Activated CD8-positive, alpha-beta memory T cell treated with anti-CD3 and anti-CD28 coated beads, Interleukin-2, amount 50 U/mL, for 1 hour (primary cell): Measurements from ENCODE around the gene IQGAP2.
"Not testable (repeated sequence)": the region's sequence is repeated elsewhere in the genome, so short reads cannot be mapped to it uniquely, and the experiment has no call there.

ENCODE experiments used
- DNase-seq: peaks from one replicate; pipeline ENCODE4 v3.0.0-alpha.2; 2020; ENCODE audit errors: extremely low read depth

Gene IQGAP2

DNA sequence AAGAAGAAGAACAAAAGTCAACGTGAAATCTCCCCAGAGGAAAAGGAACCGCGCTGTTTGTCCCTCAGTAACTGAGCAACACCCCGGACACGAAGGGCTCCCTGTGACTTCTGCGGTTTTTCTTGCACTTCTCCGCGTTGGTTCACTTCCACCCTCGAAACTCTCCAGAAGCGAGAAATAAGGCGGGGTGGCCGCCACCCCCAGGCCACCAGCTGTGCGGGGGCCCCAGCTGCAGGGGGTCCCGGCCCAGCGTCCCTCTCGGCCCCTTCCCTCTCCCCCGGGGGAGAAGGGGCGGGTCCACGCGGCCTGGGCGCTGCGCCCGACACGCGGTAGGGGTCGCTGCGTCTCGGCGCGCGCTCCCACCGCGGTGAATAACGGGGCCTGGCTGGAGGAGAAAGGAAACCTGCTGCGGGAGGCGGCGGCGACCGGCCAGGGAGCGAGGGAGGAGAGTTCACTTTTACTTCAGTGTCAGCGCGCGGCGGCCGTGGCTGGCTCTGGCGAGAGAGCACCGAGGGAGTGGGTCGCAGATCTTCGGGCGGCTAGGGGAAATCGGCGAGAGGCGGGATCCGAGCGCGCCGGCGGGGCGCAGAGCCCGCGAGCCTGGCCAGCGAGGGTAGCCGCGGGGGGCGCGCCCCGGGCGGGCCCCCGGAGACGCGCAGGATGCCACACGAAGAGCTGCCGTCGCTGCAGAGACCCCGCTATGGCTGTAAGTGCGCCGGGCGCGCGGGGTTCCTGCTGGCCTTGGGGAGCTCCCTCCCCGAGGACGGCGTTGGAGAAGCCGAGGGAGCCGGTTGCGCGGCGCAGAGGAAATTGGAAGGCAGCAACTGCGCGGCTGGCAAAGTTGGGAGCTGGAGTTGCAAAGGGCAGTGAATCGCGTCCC is at the start of gene IQGAP2:
TSS of gene IQGAP2 (plus strand) at position 400 of the 880 bp plus-strand sequence. CDS start at position 661, 261 bp downstream.
- peak; percentile 65 for DNase-seq

- DNase-seq: no peak
Measured at GRCh38 chr5:76356887-76357286, 46.2 kb upstream of the IQGAP2 start.

- no peak for DNase-seq
Measured at GRCh38 chr5:76363352-76364225, 39.5 kb upstream of the IQGAP2 start.

GRCh38 chr5:76364226-76364589 is 38.9 kb upstream of the IQGAP2 start:
- no peak for DNase-seq

DNA sequence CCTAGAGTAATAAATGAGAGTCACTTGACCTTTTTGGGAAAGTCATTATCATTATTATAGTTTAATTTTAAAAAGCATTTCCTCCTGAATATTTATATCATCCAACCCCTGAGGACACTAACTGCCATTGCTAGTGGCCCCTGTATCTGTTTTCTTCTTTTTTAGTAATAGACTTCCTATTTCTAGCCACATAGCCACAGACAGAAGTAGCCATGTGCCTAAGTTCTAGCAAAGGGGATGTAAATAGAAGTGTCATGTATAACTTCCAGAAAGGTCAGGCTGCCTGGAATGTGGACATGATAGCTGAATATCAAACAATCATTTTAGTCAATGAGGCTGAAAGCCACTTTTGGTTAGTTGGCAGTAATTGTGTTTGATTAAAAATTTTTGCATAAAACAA is 37.5 kb upstream of the IQGAP2 start:
- no peak for DNase-seq

GRCh38 chr5:76366596-76366995 is 36.5 kb upstream of the IQGAP2 start:
- no peak for DNase-seq

DNA sequence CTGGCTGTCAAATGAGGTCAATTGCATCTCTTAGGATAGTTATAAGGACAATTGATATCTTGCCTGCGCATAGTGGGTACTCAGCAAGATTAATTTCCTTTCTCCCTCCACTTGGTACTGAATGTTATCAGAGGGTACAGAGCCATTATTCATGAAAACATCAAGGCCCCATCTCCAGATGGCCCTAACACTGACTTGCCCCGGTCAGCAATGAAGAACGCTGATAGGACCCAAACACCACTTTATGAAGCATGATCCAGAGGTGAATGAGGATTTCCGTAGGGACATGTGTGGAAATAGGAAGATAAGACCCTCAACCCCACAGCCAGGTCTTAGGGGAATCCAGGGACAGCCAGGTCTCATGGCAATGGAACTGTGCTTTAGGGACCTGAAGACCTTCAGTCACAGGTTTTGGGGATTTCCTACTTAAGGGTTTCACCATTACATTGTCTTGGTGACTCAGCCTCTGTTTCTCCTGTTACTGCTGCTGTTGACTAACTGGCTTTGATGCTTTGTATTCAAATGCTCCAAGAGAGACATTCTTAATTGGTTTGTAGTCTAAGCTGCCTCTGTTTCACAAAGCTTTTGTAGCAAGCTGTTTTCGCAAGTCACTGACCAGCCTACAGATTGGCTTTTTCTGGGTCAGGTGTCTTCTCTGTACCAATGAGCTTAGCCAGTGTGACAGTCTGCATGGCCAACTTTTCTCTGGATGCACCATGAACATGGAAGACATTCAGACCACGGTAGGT is 35.3 kb upstream of the IQGAP2 start:
- DNase-seq: no peak

GRCh38 chr5:76368941-76369340 is 34.1 kb upstream of the IQGAP2 start:
- no peak for DNase-seq

GRCh38 chr5:76369668-76370067 is 33.4 kb upstream of the IQGAP2 start:
- not testable (repeated sequence) for DNase-seq

GRCh38 chr5:76371960-76372322 is 31.1 kb upstream of the IQGAP2 start:
- DNase-seq: no peak

GRCh38 chr5:76372323-76373054 is 30.6 kb upstream of the IQGAP2 start:
- DNase-seq: no peak

DNA sequence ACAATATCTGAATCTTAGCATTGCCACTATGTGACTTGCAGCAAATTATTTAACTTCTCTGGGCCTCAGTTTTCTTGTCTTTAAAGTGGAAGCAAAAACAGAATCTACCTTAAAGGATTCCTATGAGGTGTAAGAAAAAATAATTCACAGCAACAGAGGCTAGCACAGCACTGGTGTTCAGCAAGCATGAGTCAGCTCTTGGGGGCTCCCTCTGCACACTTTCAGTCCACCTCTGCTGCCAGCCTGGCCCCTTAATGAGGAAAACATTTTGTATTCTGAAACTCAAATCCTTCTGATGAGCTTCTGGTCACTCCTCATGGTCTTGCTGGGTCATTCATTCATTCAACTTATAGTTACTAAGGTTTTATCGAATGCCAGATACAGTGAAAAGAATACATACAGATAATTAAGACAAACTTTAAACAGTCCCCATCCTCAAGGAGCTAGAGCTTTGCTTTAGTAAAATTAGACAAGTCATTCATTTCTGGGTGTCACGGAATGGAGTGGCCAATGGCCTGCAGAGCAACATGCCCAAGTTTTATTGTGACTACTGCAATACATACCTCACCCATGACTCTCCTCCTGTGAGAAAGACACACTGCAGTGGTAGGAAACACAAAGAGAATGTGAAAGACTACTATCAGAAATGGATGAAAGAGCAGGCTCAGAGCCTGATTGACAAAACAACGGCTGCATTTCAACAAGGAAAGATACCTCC is 26.8 kb upstream of the IQGAP2 start:
- DNase-seq: no peak

DNA sequence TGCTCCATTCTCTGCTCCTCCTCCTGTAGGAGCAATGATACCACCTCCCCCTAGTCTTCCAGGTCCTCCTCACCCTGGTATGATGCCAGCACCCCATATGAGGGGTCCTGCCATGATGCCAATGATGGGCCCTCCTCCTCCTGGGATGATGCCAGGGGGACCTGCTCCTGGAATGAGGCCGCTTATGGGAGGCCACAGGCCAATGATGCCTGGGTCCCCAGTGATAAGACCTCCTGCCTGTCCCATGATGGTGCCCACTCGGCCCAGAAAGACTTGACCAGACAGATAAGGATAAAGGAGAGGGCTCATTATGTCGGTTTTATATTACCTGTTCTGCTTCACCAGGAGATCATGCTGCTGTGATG is 26.2 kb upstream of the IQGAP2 start:
- DNase-seq: no peak

GRCh38 chr5:76378355-76378754 is 24.7 kb upstream of the IQGAP2 start:
- no peak for DNase-seq

- DNase-seq: no peak
Measured at GRCh38 chr5:76379316-76379715, 23.8 kb upstream of the IQGAP2 start.

DNA sequence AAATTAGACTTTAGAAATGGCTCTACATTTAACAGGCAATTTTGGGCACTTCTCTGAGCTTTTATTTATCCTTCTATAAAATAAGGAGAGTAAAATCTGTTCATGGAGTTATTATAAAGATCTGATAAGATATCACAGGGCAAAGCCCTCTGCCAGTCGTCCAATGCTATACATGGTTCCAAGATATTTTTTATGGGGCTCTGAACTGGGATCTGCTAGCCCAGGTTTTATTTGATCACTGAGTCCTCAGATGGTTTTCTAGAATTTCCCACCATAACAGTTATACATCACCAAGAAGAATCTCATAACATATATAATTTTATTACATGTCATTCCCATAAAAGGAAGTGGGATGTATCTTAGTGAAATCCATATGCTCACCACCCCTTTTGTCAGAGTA is 23.2 kb upstream of the IQGAP2 start:
- DNase-seq: no peak

DNA sequence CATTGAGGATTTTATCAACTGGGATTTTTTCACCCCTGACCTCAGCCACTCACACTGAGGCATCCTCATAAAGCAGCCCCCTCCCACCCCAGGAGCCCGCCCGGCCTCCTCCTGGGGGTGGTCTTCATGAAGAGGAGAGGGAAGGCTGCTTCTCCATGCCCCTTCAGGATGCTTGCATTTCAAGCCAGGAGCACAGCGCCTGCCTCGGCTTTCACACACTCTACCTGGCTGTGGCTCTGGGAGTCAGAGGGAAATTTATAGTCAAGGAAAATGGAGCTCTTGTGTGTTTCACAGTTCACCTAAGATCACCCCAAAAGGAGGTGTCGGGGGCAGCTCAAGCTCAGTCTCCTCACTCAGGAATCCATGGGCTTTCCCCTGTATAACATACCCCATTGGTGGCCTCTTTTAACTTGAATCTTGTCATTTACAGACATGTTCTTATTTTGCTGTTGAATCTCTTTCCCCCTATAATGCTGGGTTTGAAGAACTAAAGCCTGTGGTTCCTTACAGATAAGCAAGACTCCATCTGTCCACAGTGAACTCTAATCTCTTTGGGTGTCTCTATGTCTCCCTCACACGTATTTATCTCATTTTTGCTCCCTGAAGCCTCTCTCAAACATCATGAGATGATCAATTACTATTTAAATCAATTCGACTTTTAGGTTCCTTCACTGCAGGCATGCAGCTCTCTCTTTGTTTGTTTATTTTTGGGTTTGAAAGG is 22.6 kb upstream of the IQGAP2 start:
- DNase-seq: no peak

- no peak for DNase-seq
Measured at GRCh38 chr5:76383126-76383832, 19.8 kb upstream of the IQGAP2 start.

DNA sequence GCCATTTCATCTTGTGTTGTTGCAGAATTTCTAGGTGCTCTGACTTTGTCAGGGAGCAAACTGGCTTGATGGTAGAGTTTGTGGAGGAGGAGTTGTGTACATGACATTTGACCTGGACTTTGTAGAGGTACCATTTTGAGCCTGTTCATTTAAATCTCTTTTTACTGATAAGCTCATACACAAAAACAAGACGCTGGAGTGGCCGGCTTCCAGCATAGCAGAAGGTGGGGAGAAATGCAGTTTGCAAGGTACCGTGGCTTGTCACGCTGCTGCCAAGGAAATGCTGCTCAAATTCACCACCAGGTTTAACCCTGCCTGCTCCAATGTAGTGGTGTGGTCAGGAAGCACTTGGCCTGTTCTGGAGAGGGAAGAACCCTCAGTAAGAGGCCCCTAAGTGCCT is 18.9 kb upstream of the IQGAP2 start:
- DNase-seq: no peak

- DNase-seq: no peak
Measured at GRCh38 chr5:76384705-76385104, 18.4 kb upstream of the IQGAP2 start.
